Measurements from ENCODE around the gene ROM1.

ROM1 gene

DNA sequence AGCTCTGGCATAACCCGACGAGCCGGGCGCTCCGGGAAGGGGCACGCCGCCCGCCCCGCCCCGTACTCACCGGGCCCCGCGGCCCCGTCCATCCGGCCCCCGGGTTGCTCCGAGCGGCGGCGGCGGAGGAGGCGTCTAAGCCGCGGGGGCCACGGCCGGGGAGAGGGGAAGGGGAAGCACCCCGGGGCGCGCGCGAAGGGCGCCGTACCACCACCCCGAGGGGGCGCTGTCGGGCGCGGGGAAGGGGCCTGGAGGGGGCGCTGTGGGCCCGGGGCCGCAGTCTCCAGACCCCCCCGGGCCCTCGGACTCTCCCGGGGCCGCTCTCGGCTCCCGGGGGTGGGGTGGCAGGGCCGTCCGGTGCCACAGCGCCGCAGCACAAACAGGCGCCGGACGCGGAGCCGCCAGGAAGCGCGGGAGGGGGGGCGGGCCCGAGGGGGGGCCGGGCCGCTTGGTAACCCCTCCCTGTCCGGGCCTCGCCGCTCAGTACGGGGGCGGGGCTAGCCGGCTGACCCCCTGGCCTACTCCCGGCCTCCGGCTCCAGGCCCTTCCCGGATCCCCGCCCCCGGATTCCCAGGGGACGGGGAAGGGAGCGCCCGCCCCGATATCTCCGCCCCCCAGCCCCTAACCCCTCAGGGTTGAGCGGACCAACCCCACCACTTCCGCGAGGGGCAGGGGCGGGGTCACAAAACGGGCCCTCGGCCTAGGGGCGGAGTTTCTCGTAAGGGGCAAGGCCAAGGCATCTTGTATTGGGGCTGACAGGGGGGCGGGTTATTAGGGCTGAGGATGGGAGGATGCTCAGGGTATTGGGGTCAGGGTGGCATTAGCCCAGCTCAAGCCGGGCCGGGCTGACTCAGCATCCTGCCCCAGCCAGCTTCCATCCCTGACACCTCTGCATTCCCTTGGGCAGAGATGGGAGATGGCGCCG lies at the start of gene ROM1, which contains the start of gene EML3:
TSS of gene ROM1 (plus strand) at position 892 of the 925 bp plus-strand sequence. CDS start at position 917, 25 bp downstream.
TSS of gene EML3 (minus strand) at position 410 of the 925 bp plus-strand sequence. CDS start at position 92, 318 bp downstream.
- Histone ChIP-seq H3K36me3 (ENCODE audit: insufficient read depth, low read length) (peaks cover 26% of the 10 kb centered on the region), H3K27ac (ENCODE audit: low read depth, low read length, poor library complexity, severe bottlenecking) (peak within 1 kb of the TSS; percentile 73), H3K9ac (ENCODE audit: low read length) (peak within 1 kb of the TSS; percentile 94), H3K9me3 (ENCODE audit: low read length) (no peaks in the 10 kb centered on the region), H3K4me1 (ENCODE audit: insufficient read depth, low read length, severe bottlenecking) (peaks cover 31% of the 10 kb centered on the region), H2AFZ (ENCODE audit: low read length) (no peak within 1 kb of the TSS), H3F3A (ENCODE audit: insufficient read depth, low read length) (no peaks in the 10 kb centered on the region; the same call in 1 of the 2 replicates), H3K4me2 (ENCODE audit: low read length) (peak within 1 kb of the TSS; percentile 94), H3K79me2 (ENCODE audit: insufficient read depth, low read length) (no peaks in the 10 kb centered on the region), H3K27me3 (ENCODE audit: insufficient read depth, low read length) (no peaks in the 10 kb centered on the region), H4K20me1 (ENCODE audit: insufficient read depth, low read length) (no peaks in the 10 kb centered on the region), H3K9me2 (ENCODE audit: low read depth, low read length) (no peaks in the 10 kb centered on the region), H3K4me3 (ENCODE audit: low read depth, low read length, poor library complexity, severe bottlenecking) (peak within 1 kb of the TSS; percentile 78)
- TF ChIP-seq, protein P1, sequence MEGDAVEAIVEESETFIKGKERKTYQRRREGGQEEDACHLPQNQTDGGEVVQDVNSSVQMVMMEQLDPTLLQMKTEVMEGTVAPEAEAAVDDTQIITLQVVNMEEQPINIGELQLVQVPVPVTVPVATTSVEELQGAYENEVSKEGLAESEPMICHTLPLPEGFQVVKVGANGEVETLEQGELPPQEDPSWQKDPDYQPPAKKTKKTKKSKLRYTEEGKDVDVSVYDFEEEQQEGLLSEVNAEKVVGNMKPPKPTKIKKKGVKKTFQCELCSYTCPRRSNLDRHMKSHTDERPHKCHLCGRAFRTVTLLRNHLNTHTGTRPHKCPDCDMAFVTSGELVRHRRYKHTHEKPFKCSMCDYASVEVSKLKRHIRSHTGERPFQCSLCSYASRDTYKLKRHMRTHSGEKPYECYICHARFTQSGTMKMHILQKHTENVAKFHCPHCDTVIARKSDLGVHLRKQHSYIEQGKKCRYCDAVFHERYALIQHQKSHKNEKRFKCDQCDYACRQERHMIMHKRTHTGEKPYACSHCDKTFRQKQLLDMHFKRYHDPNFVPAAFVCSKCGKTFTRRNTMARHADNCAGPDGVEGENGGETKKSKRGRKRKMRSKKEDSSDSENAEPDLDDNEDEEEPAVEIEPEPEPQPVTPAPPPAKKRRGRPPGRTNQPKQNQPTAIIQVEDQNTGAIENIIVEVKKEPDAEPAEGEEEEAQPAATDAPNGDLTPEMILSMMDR (IDR thresholded peaks at IDR 0.05; ENCODE audit: low read length), result peak; percentile 97
- no peak for TF ChIP-seq EZH2 (IDR thresholded peaks at IDR 0.05; ENCODE audit: borderline replicate concordance, low read length)

GRCh38 chr11:62565100-62565802 lies 47.8 kb upstream of the ROM1 start:
- H3K27me3 ChIP-seq (ENCODE audit: insufficient read depth, low read length), result no peaks in the 10 kb centered on the region
- peaks cover 94% of the 10 kb centered on the region for H3K36me3 ChIP-seq (ENCODE audit: insufficient read depth, low read length)

GRCh38 chr11:62566247-62566646 lies 46.8 kb upstream of the ROM1 start:
- no peak overlapping the region for H3K4me3 ChIP-seq (ENCODE audit: low read depth, low read length, poor library complexity, severe bottlenecking)
- H3K4me2 ChIP-seq (ENCODE audit: low read length), result no peak overlapping the region
- no peaks in the 10 kb centered on the region for H3K9me3 ChIP-seq (ENCODE audit: low read length)
- H3K36me3 ChIP-seq (ENCODE audit: insufficient read depth, low read length), result peaks cover 94% of the 10 kb centered on the region
- no peaks in the 10 kb centered on the region for H4K20me1 ChIP-seq (ENCODE audit: insufficient read depth, low read length)
- no peak overlapping the region for H3K9ac ChIP-seq (ENCODE audit: low read length)
- H3K27me3 ChIP-seq (ENCODE audit: insufficient read depth, low read length), result no peaks in the 10 kb centered on the region
- 0 out of 2 replicates have a peak, but pooled peaks cover 4% of the 10 kb centered on the region for H3K79me2 ChIP-seq (ENCODE audit: insufficient read depth, low read length)
- no peaks in the 10 kb centered on the region for H3F3A ChIP-seq (ENCODE audit: insufficient read depth, low read length)
- no peaks in the 10 kb centered on the region for H3K9me2 ChIP-seq (ENCODE audit: low read depth, low read length)
- H2AFZ ChIP-seq (ENCODE audit: low read length), result no peak overlapping the region
- TF ChIP-seq, protein P1 (IDR thresholded peaks at IDR 0.05; ENCODE audit: low read length), result no peak
- TF ChIP-seq EZH2 (IDR thresholded peaks at IDR 0.05; ENCODE audit: borderline replicate concordance, low read length), result no peak
- peak overlapping the region; percentile 37 for H3K27ac ChIP-seq (ENCODE audit: low read depth, low read length, poor library complexity, severe bottlenecking)
- H3K4me1 ChIP-seq (ENCODE audit: insufficient read depth, low read length, severe bottlenecking), result peaks cover 9% of the 10 kb centered on the region

More at GRCh38 chr11:62565100-62565802, 47.8 kb upstream of the ROM1 start:
- Histone ChIP-seq H3K9me3 (ENCODE audit: low read length) (no peaks in the 10 kb centered on the region), H3K4me3 (ENCODE audit: low read depth, low read length, poor library complexity, severe bottlenecking) (no peak overlapping the region), H3K27ac (ENCODE audit: low read depth, low read length, poor library complexity, severe bottlenecking) (no peak overlapping the region), H2AFZ (ENCODE audit: low read length) (no peak overlapping the region), H3K79me2 (ENCODE audit: insufficient read depth, low read length) (0 out of 2 replicates have a peak, but pooled peaks cover 4% of the 10 kb centered on the region), H3K9ac (ENCODE audit: low read length) (no peak overlapping the region), H3K4me2 (ENCODE audit: low read length) (no peak overlapping the region), H3K4me1 (ENCODE audit: insufficient read depth, low read length, severe bottlenecking) (peaks cover 9% of the 10 kb centered on the region), H4K20me1 (ENCODE audit: insufficient read depth, low read length) (no peaks in the 10 kb centered on the region), H3K9me2 (ENCODE audit: low read depth, low read length) (no peaks in the 10 kb centered on the region), H3F3A (ENCODE audit: insufficient read depth, low read length) (no peaks in the 10 kb centered on the region)
- no peak for TF ChIP-seq EZH2 (IDR thresholded peaks at IDR 0.05; ENCODE audit: borderline replicate concordance, low read length)
- TF ChIP-seq, protein P1 (IDR thresholded peaks at IDR 0.05; ENCODE audit: low read length), result no peak
